Fibroblast of gingiva (primary cell): ENCODE data around the gene SORL1.
"Not testable (repeated sequence)": the region's sequence is repeated elsewhere in the genome, so short reads cannot be mapped to it uniquely, and the experiment has no call there.

Experiments
- DNase-seq: peaks from one replicate; pipeline ENCODE4 v3.0.0-alpha.2; 2011; ENCODE audit warnings: low read depth

SORL1 gene

GRCh38 chr11:121563900-121564822, 112.0 kb downstream of the SORL1 start:
- no peak for DNase-seq

GRCh38 chr11:121564948-121565684, 113.0 kb downstream of the SORL1 start:
- DNase-seq: no peak

- no peak for DNase-seq
These were observed 114.4 kb downstream of the SORL1 start for GRCh38 chr11:121566279-121567168.

GRCh38 chr11:121567995-121568394, 115.9 kb downstream of the SORL1 start:
- peak; percentile 21 for DNase-seq

- not testable (repeated sequence) for DNase-seq
These were observed 117.5 kb downstream of the SORL1 start for GRCh38 chr11:121569332-121570299.

- no peak for DNase-seq
These were observed 118.3 kb downstream of the SORL1 start for GRCh38 chr11:121570453-121570852.

- DNase-seq: no peak
These were observed 119.4 kb downstream of the SORL1 start for GRCh38 chr11:121571506-121571905.

- no peak for DNase-seq
These were observed 120.5 kb downstream of the SORL1 start for GRCh38 chr11:121572571-121573059.

GRCh38 chr11:121574801-121575200, 122.7 kb downstream of the SORL1 start:
- no peak for DNase-seq

- DNase-seq: no peak
These were observed 123.3 kb downstream of the SORL1 start for GRCh38 chr11:121575250-121575962.

GRCh38 chr11:121575963-121576290, 123.8 kb downstream of the SORL1 start:
- no peak for DNase-seq

GRCh38 chr11:121576531-121576930, 124.4 kb downstream of the SORL1 start:
- no peak for DNase-seq

- DNase-seq: no peak
These were observed 125.2 kb downstream of the SORL1 start for GRCh38 chr11:121577106-121577848.

- DNase-seq: no peak
These were observed 126.3 kb downstream of the SORL1 start for GRCh38 chr11:121578251-121578976.

GRCh38 chr11:121580154-121580553, 128.0 kb downstream of the SORL1 start:
- DNase-seq: no peak

GRCh38 chr11:121581607-121582006, 129.5 kb downstream of the SORL1 start:
- DNase-seq: no peak

- no peak for DNase-seq
These were observed 130.2 kb downstream of the SORL1 start for GRCh38 chr11:121582296-121582695.

- DNase-seq: no peak
These were observed 131.7 kb downstream of the SORL1 start for GRCh38 chr11:121583825-121584224.

GRCh38 chr11:121586750-121587149, 134.6 kb downstream of the SORL1 start:
- DNase-seq: no peak
